ENCODE measurements around the gene DTNBP1. TPM values are rescaled to one million over a fixed set of nuclear protein-coding genes. Genes with fewer than 3 reads are reported as not detected.
A peak's percentile ranks its signal among the peaks of the same experiment; 100 is the strongest.

The DTNBP1 gene
- total RNA-seq, 1 donor from 2014 or later = 20.1 TPM

DNA sequence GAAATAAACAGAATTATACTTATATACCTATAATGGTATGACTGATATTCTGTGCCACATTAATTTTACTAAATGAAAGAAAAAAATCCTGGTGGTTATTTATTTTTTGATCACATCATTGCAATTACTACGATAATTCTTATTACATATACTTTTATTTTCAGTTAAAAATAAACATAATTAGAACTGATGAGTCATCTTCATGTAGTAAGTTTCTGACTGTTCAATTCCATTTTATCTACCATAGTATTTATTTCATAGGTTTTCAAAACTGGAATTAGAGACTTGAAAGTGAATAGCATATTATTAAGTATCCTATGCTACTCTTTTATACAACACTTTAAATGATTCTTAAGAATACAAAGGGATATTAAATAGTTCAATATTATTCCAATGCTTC, 80.3 kb downstream of the DTNBP1 start:
- H3K4me1 Mint-ChIP-seq (ENCODE audit: unreplicated experiment) = peaks cover 13% of the 10 kb centered on the region
- no peak overlapping the region for H3K27ac Mint-ChIP-seq (ENCODE audit: unreplicated experiment)

DNA sequence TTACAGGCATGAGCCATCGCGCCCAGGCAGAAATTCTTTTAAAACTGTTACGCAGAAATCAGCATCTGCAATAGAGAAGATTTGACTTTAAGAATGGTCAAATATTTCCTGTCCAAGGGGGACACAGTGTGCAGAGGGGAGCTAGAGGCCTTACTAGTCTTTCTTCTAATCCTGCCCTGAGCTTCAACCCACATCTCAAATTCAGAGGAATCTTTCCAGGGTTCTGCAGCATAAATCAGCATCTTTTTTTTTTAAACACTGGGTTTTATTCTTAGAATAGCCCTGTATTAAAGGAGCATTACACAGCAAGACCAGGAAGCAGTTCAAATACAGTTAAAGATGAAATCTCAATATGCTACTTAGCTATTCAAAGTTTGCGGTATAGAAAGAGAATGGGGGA, 81.1 kb downstream of the DTNBP1 start:
- TF ChIP-seq, protein P1, sequence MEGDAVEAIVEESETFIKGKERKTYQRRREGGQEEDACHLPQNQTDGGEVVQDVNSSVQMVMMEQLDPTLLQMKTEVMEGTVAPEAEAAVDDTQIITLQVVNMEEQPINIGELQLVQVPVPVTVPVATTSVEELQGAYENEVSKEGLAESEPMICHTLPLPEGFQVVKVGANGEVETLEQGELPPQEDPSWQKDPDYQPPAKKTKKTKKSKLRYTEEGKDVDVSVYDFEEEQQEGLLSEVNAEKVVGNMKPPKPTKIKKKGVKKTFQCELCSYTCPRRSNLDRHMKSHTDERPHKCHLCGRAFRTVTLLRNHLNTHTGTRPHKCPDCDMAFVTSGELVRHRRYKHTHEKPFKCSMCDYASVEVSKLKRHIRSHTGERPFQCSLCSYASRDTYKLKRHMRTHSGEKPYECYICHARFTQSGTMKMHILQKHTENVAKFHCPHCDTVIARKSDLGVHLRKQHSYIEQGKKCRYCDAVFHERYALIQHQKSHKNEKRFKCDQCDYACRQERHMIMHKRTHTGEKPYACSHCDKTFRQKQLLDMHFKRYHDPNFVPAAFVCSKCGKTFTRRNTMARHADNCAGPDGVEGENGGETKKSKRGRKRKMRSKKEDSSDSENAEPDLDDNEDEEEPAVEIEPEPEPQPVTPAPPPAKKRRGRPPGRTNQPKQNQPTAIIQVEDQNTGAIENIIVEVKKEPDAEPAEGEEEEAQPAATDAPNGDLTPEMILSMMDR (IDR thresholded peaks at IDR 0.05) = no peak
- H3K4me3 Mint-ChIP-seq (ENCODE audit: unreplicated experiment) = no peak overlapping the region
- H3K36me3 Mint-ChIP-seq (ENCODE audit: unreplicated experiment) = peaks cover 4% of the 10 kb centered on the region
- no peaks in the 10 kb centered on the region for H3K27me3 Mint-ChIP-seq (ENCODE audit: unreplicated experiment)
- H3K4me1 Mint-ChIP-seq (ENCODE audit: unreplicated experiment) = peaks cover 20% of the 10 kb centered on the region
- H3K27ac Mint-ChIP-seq (ENCODE audit: unreplicated experiment) = peak overlapping the region; percentile 39
- no peak for DNase-seq (ENCODE audit: extremely low spot score, unreplicated experiment)
- peaks cover 5% of the 10 kb centered on the region for H3K9me3 Mint-ChIP-seq (ENCODE audit: unreplicated experiment)

More for the DNA sequence above, 80.3 kb downstream of the DTNBP1 start:
- peaks cover 4% of the 10 kb centered on the region for H3K36me3 Mint-ChIP-seq (ENCODE audit: unreplicated experiment)
- no peak overlapping the region for H3K4me3 Mint-ChIP-seq (ENCODE audit: unreplicated experiment)
- TF ChIP-seq, protein P1 (IDR thresholded peaks at IDR 0.05) = no peak
- H3K9me3 Mint-ChIP-seq (ENCODE audit: unreplicated experiment) = peaks cover 5% of the 10 kb centered on the region
- H3K27me3 Mint-ChIP-seq (ENCODE audit: unreplicated experiment) = no peaks in the 10 kb centered on the region
- DNase-seq (ENCODE audit: extremely low spot score, unreplicated experiment) = no peak

DNA sequence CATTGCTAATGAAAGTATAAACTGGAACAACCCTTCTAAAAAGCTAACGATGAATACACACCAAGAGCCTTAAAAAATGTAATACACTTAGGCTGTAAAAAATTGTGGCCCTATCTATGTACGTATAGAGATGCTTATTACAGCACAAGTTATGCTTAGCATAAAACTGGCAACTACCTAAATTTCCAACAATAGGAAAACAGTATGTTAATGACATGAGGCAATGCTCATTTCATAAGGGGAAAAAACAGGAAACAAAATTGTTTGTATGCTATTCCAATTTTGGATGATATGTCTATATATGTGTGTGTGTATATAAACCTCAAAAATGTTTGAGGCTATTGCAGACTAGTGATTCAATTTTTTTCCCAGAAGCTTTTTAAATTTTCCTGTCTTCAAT, 82.5 kb downstream of the DTNBP1 start:
- H3K27me3 Mint-ChIP-seq (ENCODE audit: unreplicated experiment) = no peaks in the 10 kb centered on the region
- H3K4me1 Mint-ChIP-seq (ENCODE audit: unreplicated experiment) = peaks cover 26% of the 10 kb centered on the region
- no peak overlapping the region for H3K27ac Mint-ChIP-seq (ENCODE audit: unreplicated experiment)
- H3K36me3 Mint-ChIP-seq (ENCODE audit: unreplicated experiment) = peaks cover 4% of the 10 kb centered on the region
- TF ChIP-seq, protein P1 (IDR thresholded peaks at IDR 0.05) = no peak
- no peak for DNase-seq (ENCODE audit: extremely low spot score, unreplicated experiment)
- peaks cover 5% of the 10 kb centered on the region for H3K9me3 Mint-ChIP-seq (ENCODE audit: unreplicated experiment)
- no peak overlapping the region for H3K4me3 Mint-ChIP-seq (ENCODE audit: unreplicated experiment)

DNA sequence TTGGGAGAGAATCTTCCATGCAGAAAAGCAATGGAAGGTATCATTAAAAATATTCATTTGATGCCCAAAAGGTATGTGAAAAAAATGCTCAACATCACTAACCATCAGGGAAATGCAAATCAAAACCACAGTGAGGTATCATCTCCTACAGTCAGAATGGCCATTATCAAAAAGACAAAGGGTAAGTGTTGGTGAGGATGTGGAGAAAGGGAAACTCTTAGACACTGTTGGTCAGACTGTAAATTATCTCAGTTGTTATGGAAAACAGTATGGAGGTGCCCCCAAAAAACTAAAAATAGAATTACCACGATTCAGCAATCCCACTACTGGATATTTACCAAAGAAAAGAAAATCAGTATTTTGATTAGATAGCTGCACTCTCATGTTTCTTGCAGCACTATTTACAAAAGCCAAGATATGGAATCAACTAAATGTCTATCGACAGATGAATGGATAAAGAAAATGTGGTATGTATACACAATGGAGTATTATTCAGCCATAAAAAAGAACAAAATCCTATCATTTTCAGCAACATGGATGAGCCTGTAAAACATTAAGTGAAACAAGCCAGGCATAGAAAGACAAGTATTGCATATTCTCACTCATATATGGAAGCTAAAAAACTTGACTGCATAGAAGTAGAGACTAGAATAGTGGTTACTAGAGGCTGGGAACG, 84.0 kb downstream of the DTNBP1 start:
- Mint-ChIP-seq H3K27ac (ENCODE audit: unreplicated experiment) (no peak overlapping the region), H3K9me3 (ENCODE audit: unreplicated experiment) (peaks cover 5% of the 10 kb centered on the region), H3K36me3 (ENCODE audit: unreplicated experiment) (peaks cover 4% of the 10 kb centered on the region), H3K4me3 (ENCODE audit: unreplicated experiment) (no peak overlapping the region), H3K27me3 (ENCODE audit: unreplicated experiment) (no peaks in the 10 kb centered on the region), H3K4me1 (ENCODE audit: unreplicated experiment) (peaks cover 38% of the 10 kb centered on the region)
- TF ChIP-seq, protein P1 (IDR thresholded peaks at IDR 0.05) = no peak
- no peak for DNase-seq (ENCODE audit: extremely low spot score, unreplicated experiment)

DNA sequence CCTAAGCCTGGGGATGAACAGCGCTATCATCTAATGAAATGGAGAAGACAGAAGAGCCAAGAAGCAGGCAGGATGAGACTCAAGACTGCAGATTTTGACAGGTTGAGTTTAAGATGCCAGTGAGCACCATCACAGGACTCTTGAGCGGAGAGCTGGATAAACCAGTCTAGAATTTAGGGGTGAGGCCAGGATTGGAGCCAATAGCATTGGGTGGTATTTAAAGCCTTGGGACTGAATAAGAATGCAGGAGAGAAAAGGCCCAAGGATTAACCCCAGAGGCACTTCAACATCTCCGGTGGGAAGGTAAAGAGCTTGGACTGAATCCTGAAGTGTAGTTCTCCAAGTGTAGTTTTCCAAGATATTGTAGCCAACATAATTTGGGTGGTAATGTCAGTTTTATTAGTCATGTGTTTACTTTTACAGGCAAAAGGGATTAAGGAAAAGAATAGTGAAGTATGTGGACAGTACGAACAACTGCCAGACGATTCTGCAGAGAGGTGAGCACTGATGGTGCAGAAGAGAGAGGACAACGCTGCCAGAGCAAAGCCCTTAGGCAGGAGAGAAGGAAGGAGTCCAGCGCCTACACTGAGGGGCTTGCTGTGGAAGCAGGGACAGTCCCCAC, 85.2 kb downstream of the DTNBP1 start:
- DNase-seq (ENCODE audit: extremely low spot score, unreplicated experiment) = peak; percentile 71
- H3K27ac Mint-ChIP-seq (ENCODE audit: unreplicated experiment) = peak overlapping the region; percentile 49
- peaks cover 38% of the 10 kb centered on the region for H3K4me1 Mint-ChIP-seq (ENCODE audit: unreplicated experiment)
- peaks cover 5% of the 10 kb centered on the region for H3K9me3 Mint-ChIP-seq (ENCODE audit: unreplicated experiment)
- peak overlapping the region; percentile 24 for H3K4me3 Mint-ChIP-seq (ENCODE audit: unreplicated experiment)
- H3K27me3 Mint-ChIP-seq (ENCODE audit: unreplicated experiment) = no peaks in the 10 kb centered on the region
- H3K36me3 Mint-ChIP-seq (ENCODE audit: unreplicated experiment) = peaks cover 4% of the 10 kb centered on the region
- TF ChIP-seq, protein P1 (IDR thresholded peaks at IDR 0.05) = no peak
